HG03457 (cell line): ENCODE data around the gene EEF1A2.
"Not testable (repeated sequence)": the region's sequence is repeated elsewhere in the genome, so short reads cannot be mapped to it uniquely, and the experiment has no call there.

ENCODE experiments used
- ATAC-seq: cut with Tn5 transposase; IDR thresholded peaks from one replicate; pipeline ENCODE4 v1.9.1; 2021; ENCODE audit warnings: moderate number of reproducible peaks; ENCODE audit not compliant: unreplicated experiment

The EEF1A2 gene

GRCh38 chr20:63521602-63522001 lies 22.7 kb upstream of the EEF1A2 start:
- ATAC-seq: no peak

GRCh38 chr20:63520934-63521601 lies 22.2 kb upstream of the EEF1A2 start:
- peak; percentile 25 for ATAC-seq

- peak; percentile 54 for ATAC-seq
Measured at GRCh38 chr20:63520504-63520933, 21.6 kb upstream of the EEF1A2 start, which contains the start of gene PPDPF. Gene PPDPF (plus strand): TSS chr20:63520765. CDS start chr20:63521309, 544 bp downstream.

GRCh38 chr20:63519668-63520503 lies 21.0 kb upstream of the EEF1A2 start:
- peak; percentile 21 for ATAC-seq

GRCh38 chr20:63518946-63519667 lies 20.2 kb upstream of the EEF1A2 start:
- no peak for ATAC-seq

GRCh38 chr20:63518351-63518861 lies 19.5 kb upstream of the EEF1A2 start:
- no peak for ATAC-seq

- no peak for ATAC-seq
Measured at GRCh38 chr20:63517376-63518309, 18.8 kb upstream of the EEF1A2 start.

GRCh38 chr20:63514520-63514919 lies 15.6 kb upstream of the EEF1A2 start:
- ATAC-seq: not testable (repeated sequence)

GRCh38 chr20:63513207-63513606 lies 14.3 kb upstream of the EEF1A2 start:
- ATAC-seq: no peak

GRCh38 chr20:63509088-63509564 lies 10.2 kb upstream of the EEF1A2 start:
- no peak for ATAC-seq

- no peak for ATAC-seq
Measured at GRCh38 chr20:63508072-63508768, 9.3 kb upstream of the EEF1A2 start.

GRCh38 chr20:63507083-63507743 lies 8.3 kb upstream of the EEF1A2 start:
- no peak for ATAC-seq

- ATAC-seq: no peak
Measured at GRCh38 chr20:63505723-63506122, 6.8 kb upstream of the EEF1A2 start.

- ATAC-seq: no peak
Measured at GRCh38 chr20:63505281-63505680, 6.4 kb upstream of the EEF1A2 start.

- no peak for ATAC-seq
Measured at GRCh38 chr20:63504642-63505041, 5.8 kb upstream of the EEF1A2 start.

- no peak for ATAC-seq
Measured at GRCh38 chr20:63503524-63503923, 4.6 kb upstream of the EEF1A2 start.

GRCh38 chr20:63502671-63503172 lies 3.8 kb upstream of the EEF1A2 start:
- ATAC-seq: no peak

GRCh38 chr20:63501818-63502670 lies 3.2 kb upstream of the EEF1A2 start:
- ATAC-seq: no peak
